Measurements from ENCODE around the gene LARP4B.

Gene LARP4B

GRCh38 chr10:919481-919880 is 12.0 kb downstream of the LARP4B start:
- Histone ChIP-seq H3K4me2 (ENCODE audit: low read length) (no peak overlapping the region), H3K27me3 (ENCODE audit: control insufficient read depth, low read length) (no peaks in the 10 kb centered on the region), H3K79me2 (ENCODE audit: control insufficient read depth, low read length) (peaks cover 100% of the 10 kb centered on the region), H3K4me3 (ENCODE audit: low read length) (no peak overlapping the region), H3K36me3 (ENCODE audit: control insufficient read depth, low read length) (peaks cover 72% of the 10 kb centered on the region), H3F3A (ENCODE audit: control insufficient read depth, insufficient read depth) (peaks cover 18% of the 10 kb centered on the region), H3K4me1 (ENCODE audit: control insufficient read depth, low read length) (no peaks in the 10 kb centered on the region), H3K9me3 (ENCODE audit: control insufficient read depth, insufficient read depth, low read length) (no peaks in the 10 kb centered on the region), H4K20me1 (ENCODE audit: control insufficient read depth, insufficient read depth, low read depth, low read length) (peaks cover 66% of the 10 kb centered on the region), H3K27ac (ENCODE audit: low read depth, low read length) (no peak overlapping the region), H3K9me2 (replicated peaks; ENCODE audit: control insufficient read depth, low read length) (no peaks in the 10 kb centered on the region)
- TF ChIP-seq, protein P1, sequence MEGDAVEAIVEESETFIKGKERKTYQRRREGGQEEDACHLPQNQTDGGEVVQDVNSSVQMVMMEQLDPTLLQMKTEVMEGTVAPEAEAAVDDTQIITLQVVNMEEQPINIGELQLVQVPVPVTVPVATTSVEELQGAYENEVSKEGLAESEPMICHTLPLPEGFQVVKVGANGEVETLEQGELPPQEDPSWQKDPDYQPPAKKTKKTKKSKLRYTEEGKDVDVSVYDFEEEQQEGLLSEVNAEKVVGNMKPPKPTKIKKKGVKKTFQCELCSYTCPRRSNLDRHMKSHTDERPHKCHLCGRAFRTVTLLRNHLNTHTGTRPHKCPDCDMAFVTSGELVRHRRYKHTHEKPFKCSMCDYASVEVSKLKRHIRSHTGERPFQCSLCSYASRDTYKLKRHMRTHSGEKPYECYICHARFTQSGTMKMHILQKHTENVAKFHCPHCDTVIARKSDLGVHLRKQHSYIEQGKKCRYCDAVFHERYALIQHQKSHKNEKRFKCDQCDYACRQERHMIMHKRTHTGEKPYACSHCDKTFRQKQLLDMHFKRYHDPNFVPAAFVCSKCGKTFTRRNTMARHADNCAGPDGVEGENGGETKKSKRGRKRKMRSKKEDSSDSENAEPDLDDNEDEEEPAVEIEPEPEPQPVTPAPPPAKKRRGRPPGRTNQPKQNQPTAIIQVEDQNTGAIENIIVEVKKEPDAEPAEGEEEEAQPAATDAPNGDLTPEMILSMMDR (IDR thresholded peaks at IDR 0.05; ENCODE audit: low read depth, low read length, poor library complexity, severe bottlenecking): no peak
- TF ChIP-seq EZH2phosphoT487 (IDR thresholded peaks at IDR 0.05; ENCODE audit: borderline replicate concordance, low read length): no peak

GRCh38 chr10:917999-918398 is 13.5 kb downstream of the LARP4B start:
- Histone ChIP-seq H3K9me3 (ENCODE audit: control insufficient read depth, insufficient read depth, low read length) (no peaks in the 10 kb centered on the region), H3K79me2 (ENCODE audit: control insufficient read depth, low read length) (peaks cover 99% of the 10 kb centered on the region), H3K27me3 (ENCODE audit: control insufficient read depth, low read length) (no peaks in the 10 kb centered on the region), H3K4me3 (ENCODE audit: low read length) (no peak overlapping the region), H3K4me1 (ENCODE audit: control insufficient read depth, low read length) (no peaks in the 10 kb centered on the region), H3K9me2 (replicated peaks; ENCODE audit: control insufficient read depth, low read length) (no peaks in the 10 kb centered on the region), H3F3A (ENCODE audit: control insufficient read depth, insufficient read depth) (peaks cover 23% of the 10 kb centered on the region), H3K4me2 (ENCODE audit: low read length) (no peak overlapping the region), H3K36me3 (ENCODE audit: control insufficient read depth, low read length) (peaks cover 67% of the 10 kb centered on the region), H4K20me1 (ENCODE audit: control insufficient read depth, insufficient read depth, low read depth, low read length) (peaks cover 63% of the 10 kb centered on the region), H3K27ac (ENCODE audit: low read depth, low read length) (no peak overlapping the region)
- TF ChIP-seq, protein P1 (IDR thresholded peaks at IDR 0.05; ENCODE audit: low read depth, low read length, poor library complexity, severe bottlenecking): no peak
- TF ChIP-seq EZH2phosphoT487 (IDR thresholded peaks at IDR 0.05; ENCODE audit: borderline replicate concordance, low read length): no peak

- Histone ChIP-seq H3K4me1 (ENCODE audit: control insufficient read depth, low read length) (no peaks in the 10 kb centered on the region), H3K4me3 (ENCODE audit: low read length) (no peak overlapping the region), H3K9me3 (ENCODE audit: control insufficient read depth, insufficient read depth, low read length) (no peaks in the 10 kb centered on the region), H3K79me2 (ENCODE audit: control insufficient read depth, low read length) (peaks cover 99% of the 10 kb centered on the region), H3F3A (ENCODE audit: control insufficient read depth, insufficient read depth) (peaks cover 23% of the 10 kb centered on the region), H3K27me3 (ENCODE audit: control insufficient read depth, low read length) (no peaks in the 10 kb centered on the region), H4K20me1 (ENCODE audit: control insufficient read depth, insufficient read depth, low read depth, low read length) (peaks cover 61% of the 10 kb centered on the region), H3K9me2 (replicated peaks; ENCODE audit: control insufficient read depth, low read length) (no peaks in the 10 kb centered on the region), H3K27ac (ENCODE audit: low read depth, low read length) (no peak overlapping the region), H3K36me3 (ENCODE audit: control insufficient read depth, low read length) (peaks cover 69% of the 10 kb centered on the region), H3K4me2 (ENCODE audit: low read length) (no peak overlapping the region)
- no peak for TF ChIP-seq EZH2phosphoT487 (IDR thresholded peaks at IDR 0.05; ENCODE audit: borderline replicate concordance, low read length)
- TF ChIP-seq, protein P1 (IDR thresholded peaks at IDR 0.05; ENCODE audit: low read depth, low read length, poor library complexity, severe bottlenecking): no peak
Observed at GRCh38 chr10:917416-917720, 14.1 kb downstream of the LARP4B start.

Data from DOHH2 (cell line).